ENCODE results near the gene ICA1.

DNA sequence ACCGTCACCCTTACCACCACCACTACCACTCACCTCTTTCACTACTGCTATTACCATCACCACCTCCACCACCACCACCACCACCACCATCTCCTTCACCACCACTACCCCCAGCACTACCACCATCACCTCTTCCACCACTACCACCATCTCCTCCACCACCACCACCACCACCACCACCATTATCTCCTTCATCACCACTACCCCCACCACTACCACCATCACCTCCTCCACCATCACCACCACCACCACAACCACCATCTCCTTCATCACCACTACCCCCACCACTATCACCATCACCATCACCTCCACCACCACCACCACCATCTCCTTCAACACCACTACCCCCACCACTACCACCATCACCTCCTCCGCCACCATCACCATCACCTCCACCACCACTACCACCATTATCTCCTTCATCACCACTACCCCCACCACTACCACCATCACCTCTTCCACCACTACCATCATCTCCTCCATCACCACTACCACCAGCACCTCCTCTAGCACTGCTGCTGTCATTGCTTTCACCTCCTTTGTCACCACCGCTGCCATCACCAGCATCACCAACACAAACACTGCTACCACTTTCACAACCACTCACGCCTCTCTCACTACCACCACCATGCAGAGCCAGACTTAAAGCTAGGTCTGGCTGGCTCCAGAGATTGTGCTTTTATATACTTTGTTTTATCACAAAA is 109.3 kb downstream of the ICA1 start:
- TF ChIP-seq HNF4G (IDR thresholded peaks at IDR 0.05) = no peak
- TF ChIP-seq, protein P1, sequence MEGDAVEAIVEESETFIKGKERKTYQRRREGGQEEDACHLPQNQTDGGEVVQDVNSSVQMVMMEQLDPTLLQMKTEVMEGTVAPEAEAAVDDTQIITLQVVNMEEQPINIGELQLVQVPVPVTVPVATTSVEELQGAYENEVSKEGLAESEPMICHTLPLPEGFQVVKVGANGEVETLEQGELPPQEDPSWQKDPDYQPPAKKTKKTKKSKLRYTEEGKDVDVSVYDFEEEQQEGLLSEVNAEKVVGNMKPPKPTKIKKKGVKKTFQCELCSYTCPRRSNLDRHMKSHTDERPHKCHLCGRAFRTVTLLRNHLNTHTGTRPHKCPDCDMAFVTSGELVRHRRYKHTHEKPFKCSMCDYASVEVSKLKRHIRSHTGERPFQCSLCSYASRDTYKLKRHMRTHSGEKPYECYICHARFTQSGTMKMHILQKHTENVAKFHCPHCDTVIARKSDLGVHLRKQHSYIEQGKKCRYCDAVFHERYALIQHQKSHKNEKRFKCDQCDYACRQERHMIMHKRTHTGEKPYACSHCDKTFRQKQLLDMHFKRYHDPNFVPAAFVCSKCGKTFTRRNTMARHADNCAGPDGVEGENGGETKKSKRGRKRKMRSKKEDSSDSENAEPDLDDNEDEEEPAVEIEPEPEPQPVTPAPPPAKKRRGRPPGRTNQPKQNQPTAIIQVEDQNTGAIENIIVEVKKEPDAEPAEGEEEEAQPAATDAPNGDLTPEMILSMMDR (IDR thresholded peaks at IDR 0.05; ENCODE audit: low read depth, low read length, missing input control) = no peak
- TF ChIP-seq, protein P2, sequence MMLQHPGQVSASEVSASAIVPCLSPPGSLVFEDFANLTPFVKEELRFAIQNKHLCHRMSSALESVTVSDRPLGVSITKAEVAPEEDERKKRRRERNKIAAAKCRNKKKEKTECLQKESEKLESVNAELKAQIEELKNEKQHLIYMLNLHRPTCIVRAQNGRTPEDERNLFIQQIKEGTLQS (IDR thresholded peaks at IDR 0.05) = no peak
